ENCODE data around the gene RNF207.

DNA sequence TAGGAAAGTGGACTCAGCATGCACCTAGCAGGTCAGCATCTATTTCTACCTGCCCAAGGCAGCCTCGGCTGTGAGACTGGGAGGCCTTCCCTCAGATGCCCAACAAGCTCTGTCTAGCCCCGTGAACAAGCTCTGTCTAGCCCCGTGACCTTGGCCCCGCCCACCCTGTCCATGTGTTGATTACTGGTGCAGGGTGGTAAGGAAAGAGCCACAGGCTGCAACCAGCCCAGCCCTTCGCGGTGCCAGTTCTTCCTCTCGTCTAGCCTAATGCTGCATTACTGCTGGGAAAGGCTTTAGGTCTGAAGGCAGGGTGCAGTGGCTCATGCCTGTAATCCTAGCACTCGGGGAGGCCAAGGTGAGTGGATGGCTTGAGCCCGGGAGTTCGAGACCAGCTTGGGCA is 52.8 kb downstream of the RNF207 start:
- TF ChIP-seq ZNF121 (CRISPR knock-in tag; IDR thresholded peaks at IDR 0.05) (no peak), ZNF138 (CRISPR knock-in tag; conservative IDR thresholded peaks at IDR 0.05) (no peak), CREB1 (CRISPR knock-in tag; IDR thresholded peaks at IDR 0.05) (no peak), FOXK1 (CRISPR knock-in tag; IDR thresholded peaks at IDR 0.05) (no peak), FOXJ3 (CRISPR knock-in tag; IDR thresholded peaks at IDR 0.05; ENCODE audit: borderline replicate concordance) (no peak)
- TF ChIP-seq, protein P1, sequence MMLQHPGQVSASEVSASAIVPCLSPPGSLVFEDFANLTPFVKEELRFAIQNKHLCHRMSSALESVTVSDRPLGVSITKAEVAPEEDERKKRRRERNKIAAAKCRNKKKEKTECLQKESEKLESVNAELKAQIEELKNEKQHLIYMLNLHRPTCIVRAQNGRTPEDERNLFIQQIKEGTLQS (CRISPR knock-in tag; conservative IDR thresholded peaks at IDR 0.05), result no peak
- TF ChIP-seq, protein P2, sequence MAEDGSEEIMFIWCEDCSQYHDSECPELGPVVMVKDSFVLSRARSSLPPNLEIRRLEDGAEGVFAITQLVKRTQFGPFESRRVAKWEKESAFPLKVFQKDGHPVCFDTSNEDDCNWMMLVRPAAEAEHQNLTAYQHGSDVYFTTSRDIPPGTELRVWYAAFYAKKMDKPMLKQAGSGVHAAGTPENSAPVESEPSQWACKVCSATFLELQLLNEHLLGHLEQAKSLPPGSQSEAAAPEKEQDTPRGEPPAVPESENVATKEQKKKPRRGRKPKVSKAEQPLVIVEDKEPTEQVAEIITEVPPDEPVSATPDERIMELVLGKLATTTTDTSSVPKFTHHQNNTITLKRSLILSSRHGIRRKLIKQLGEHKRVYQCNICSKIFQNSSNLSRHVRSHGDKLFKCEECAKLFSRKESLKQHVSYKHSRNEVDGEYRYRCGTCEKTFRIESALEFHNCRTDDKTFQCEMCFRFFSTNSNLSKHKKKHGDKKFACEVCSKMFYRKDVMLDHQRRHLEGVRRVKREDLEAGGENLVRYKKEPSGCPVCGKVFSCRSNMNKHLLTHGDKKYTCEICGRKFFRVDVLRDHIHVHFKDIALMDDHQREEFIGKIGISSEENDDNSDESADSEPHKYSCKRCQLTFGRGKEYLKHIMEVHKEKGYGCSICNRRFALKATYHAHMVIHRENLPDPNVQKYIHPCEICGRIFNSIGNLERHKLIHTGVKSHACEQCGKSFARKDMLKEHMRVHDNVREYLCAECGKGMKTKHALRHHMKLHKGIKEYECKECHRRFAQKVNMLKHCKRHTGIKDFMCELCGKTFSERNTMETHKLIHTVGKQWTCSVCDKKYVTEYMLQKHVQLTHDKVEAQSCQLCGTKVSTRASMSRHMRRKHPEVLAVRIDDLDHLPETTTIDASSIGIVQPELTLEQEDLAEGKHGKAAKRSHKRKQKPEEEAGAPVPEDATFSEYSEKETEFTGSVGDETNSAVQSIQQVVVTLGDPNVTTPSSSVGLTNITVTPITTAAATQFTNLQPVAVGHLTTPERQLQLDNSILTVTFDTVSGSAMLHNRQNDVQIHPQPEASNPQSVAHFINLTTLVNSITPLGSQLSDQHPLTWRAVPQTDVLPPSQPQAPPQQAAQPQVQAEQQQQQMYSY (CRISPR knock-in tag; IDR thresholded peaks at IDR 0.05), result no peak
- TF ChIP-seq, protein P3, sequence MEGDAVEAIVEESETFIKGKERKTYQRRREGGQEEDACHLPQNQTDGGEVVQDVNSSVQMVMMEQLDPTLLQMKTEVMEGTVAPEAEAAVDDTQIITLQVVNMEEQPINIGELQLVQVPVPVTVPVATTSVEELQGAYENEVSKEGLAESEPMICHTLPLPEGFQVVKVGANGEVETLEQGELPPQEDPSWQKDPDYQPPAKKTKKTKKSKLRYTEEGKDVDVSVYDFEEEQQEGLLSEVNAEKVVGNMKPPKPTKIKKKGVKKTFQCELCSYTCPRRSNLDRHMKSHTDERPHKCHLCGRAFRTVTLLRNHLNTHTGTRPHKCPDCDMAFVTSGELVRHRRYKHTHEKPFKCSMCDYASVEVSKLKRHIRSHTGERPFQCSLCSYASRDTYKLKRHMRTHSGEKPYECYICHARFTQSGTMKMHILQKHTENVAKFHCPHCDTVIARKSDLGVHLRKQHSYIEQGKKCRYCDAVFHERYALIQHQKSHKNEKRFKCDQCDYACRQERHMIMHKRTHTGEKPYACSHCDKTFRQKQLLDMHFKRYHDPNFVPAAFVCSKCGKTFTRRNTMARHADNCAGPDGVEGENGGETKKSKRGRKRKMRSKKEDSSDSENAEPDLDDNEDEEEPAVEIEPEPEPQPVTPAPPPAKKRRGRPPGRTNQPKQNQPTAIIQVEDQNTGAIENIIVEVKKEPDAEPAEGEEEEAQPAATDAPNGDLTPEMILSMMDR (IDR thresholded peaks at IDR 0.05), result no peak

All from WTC11 (cell line).